GM19193 (cell line): ENCODE measurements around the gene ARIH2.
A peak's percentile ranks its signal among the peaks of the same experiment; 100 is the strongest.

Experiments
- POLR2A ChIP-seq: IDR thresholded peaks from 4 replicates; pipeline ENCODE4 v1.6.1; 2011; ENCODE audit not compliant: insufficient read depth, insufficient read length; ENCODE audit errors: extremely low read depth

ARIH2 gene

GRCh38 chr3:48919215-48920138 lies 835 bp downstream of the ARIH2 start:
- peak; percentile 14 for TF ChIP-seq POLR2A

GRCh38 chr3:48926425-48927392 lies 8.1 kb downstream of the ARIH2 start:
- TF ChIP-seq POLR2A, result no peak

GRCh38 chr3:48927928-48928327 lies 9.3 kb downstream of the ARIH2 start:
- TF ChIP-seq POLR2A, result no peak

- no peak for TF ChIP-seq POLR2A
Measured at GRCh38 chr3:48928679-48929078, 10.0 kb downstream of the ARIH2 start.

- no peak for TF ChIP-seq POLR2A
Measured at GRCh38 chr3:48929358-48930035, 10.9 kb downstream of the ARIH2 start.

- TF ChIP-seq POLR2A, result no peak
Measured at GRCh38 chr3:48930590-48930989, 11.9 kb downstream of the ARIH2 start.

- TF ChIP-seq POLR2A, result no peak
Measured at GRCh38 chr3:48931944-48932580, 13.4 kb downstream of the ARIH2 start.

- no peak for TF ChIP-seq POLR2A
Measured at GRCh38 chr3:48934333-48934991, 15.8 kb downstream of the ARIH2 start.

GRCh38 chr3:48935530-48935929 lies 16.9 kb downstream of the ARIH2 start:
- no peak for TF ChIP-seq POLR2A

- TF ChIP-seq POLR2A, result no peak
Measured at GRCh38 chr3:48938156-48938555, 19.5 kb downstream of the ARIH2 start.

GRCh38 chr3:48938689-48939088 lies 20.0 kb downstream of the ARIH2 start:
- TF ChIP-seq POLR2A, result no peak

GRCh38 chr3:48945432-48945831 lies 26.8 kb downstream of the ARIH2 start:
- no peak for TF ChIP-seq POLR2A

GRCh38 chr3:48945891-48946549 lies 27.4 kb downstream of the ARIH2 start:
- no peak for TF ChIP-seq POLR2A
